GM12872 (cell line): ENCODE results near the gene MIEN1.
A peak's percentile ranks its signal among the peaks of the same experiment; 100 is the strongest.

Experiments used
- TF ChIP-seq, protein P1 (sequence below): IDR thresholded peaks from 3 replicates; pipeline ENCODE4 v1.5.1; 2011; ENCODE audit warnings: low read depth, mild to moderate bottlenecking, low read length, moderate library complexity; ENCODE audit not compliant: insufficient read depth

The MIEN1 gene

DNA sequence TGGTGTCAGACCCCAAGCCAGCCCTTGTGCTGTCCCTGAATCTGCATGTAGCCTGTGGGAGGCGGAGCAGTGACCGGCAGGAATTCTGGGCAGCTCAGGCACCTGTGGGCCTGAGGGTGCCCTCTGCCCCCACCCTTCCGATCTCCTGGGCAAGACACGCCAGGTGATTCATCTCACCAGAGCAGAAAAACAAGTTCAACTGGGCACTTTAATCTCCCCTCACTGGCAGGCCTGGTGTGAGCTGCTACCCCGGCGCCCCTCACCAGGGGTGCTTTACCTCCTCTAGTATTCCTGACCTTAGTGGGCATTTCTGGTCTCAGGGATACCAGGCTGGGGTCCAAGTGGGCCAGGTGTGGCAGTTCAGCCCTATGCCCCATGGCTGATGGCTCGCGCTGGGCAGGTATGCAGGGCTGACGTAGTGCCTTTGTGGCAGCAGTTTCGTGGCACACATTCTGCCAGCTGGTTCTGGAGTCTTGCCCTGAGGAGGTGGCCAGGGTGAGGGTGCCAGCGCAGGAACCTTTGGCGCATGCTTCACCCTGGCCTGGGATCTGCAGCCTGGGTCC is 24.5 kb downstream of the MIEN1 start:
- TF ChIP-seq, protein P1, sequence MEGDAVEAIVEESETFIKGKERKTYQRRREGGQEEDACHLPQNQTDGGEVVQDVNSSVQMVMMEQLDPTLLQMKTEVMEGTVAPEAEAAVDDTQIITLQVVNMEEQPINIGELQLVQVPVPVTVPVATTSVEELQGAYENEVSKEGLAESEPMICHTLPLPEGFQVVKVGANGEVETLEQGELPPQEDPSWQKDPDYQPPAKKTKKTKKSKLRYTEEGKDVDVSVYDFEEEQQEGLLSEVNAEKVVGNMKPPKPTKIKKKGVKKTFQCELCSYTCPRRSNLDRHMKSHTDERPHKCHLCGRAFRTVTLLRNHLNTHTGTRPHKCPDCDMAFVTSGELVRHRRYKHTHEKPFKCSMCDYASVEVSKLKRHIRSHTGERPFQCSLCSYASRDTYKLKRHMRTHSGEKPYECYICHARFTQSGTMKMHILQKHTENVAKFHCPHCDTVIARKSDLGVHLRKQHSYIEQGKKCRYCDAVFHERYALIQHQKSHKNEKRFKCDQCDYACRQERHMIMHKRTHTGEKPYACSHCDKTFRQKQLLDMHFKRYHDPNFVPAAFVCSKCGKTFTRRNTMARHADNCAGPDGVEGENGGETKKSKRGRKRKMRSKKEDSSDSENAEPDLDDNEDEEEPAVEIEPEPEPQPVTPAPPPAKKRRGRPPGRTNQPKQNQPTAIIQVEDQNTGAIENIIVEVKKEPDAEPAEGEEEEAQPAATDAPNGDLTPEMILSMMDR, result no peak

DNA sequence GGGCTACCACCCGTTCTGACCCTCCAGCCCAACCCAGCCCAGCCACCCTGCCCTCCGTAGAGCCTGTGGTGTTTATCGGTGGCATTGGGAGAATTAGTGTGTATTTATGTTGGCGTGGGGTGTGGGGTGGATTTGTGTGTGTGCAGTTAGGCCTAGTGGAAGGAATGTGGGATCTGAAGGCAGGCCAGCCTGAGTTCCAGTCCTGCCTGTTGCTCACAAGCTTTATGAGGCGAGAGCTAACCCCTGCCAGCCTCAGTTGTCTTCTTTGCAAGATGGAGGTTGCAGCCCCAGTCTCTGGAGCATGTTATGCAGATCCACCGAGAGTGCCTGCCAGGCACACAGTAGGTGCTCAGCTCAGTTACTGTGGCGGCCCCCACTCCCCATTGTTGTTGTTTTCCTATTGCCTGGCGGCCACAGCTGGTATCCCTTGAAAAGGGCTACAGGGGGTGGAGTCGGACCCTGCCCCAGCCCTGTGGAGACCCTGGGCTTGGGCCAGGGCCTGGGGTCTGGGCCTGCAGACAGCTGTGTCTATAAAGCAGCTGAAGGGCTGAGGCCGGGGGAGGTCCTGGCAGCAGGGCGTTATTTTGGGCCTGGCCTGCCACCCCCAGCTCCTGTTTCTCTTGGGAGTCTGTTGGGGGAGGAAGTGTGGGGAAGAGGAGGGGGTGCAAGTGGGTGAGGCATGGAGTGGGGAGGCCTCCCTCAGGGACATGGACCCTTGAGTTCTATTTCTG is 25.3 kb downstream of the MIEN1 start:
- TF ChIP-seq, protein P1, result no peak

GRCh38 chr17:39703913-39704312 is 26.4 kb downstream of the MIEN1 start:
- TF ChIP-seq, protein P1, result 0 out of 3 replicates have a peak, but pooled peaks have one; percentile 5

DNA sequence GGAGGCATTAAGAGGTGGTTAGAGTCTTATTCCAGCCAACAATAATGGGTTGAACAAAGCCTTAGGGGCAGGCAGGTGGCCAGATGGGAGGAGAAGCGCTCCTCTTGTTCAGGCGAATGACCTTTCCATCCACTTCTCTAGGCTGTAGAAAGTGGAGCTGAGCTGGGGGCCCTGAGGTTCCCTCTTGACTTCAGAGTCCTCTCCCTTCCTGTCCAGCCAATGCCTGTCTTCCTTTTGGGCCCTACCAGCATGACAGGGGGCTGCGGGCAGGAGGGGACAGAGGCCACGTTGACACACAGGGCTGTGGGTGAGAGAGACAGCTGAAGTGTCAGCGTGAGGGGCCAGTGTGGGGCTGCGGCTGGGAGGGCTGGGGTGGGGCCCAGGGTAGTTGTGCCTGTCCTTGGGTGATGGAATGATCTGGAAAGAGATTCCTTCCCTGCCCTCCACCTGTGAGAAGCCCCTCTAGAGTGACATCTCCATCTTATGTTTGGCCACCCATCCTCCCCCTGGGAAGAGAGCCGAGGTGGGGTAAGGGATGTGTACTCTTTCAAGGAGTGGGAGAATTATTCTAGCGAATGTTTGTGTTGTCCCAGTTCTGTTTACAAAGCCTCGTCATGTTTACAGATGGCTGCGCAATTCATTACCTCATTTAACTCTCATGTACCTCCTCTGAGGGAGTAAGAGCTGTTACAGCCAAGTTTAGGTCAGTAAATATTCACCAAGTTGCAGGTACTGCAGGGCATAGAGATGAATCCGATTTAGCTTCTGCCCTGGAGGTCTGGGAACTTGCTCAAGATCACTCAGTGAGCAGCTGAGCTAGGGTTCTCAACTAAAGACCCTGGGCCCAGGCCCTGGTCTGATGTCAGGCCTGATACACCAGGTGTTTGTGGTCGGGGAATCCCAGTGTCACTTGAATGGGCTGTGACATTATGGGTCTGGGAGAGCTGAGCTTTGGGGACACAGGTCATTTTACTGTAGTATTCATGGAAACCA is 27.1 kb downstream of the MIEN1 start:
- TF ChIP-seq, protein P1, result no peak

- TF ChIP-seq, protein P1, result no peak
Observed at GRCh38 chr17:39701784-39702422, 28.4 kb downstream of the MIEN1 start.

GRCh38 chr17:39701012-39701783 is 29.1 kb downstream of the MIEN1 start:
- TF ChIP-seq, protein P1, result no peak
